HG03342 (cell line): ENCODE results near the gene CPA2.
"Not testable (repeated sequence)": the region's sequence is repeated elsewhere in the genome, so short reads cannot be mapped to it uniquely, and the experiment has no call there.

Experiments used
- ATAC-seq: cut with Tn5 transposase; IDR thresholded peaks from one replicate; pipeline ENCODE4 v1.9.1; 2021; ENCODE audit warnings: mild to moderate bottlenecking, moderate library complexity; ENCODE audit not compliant: unreplicated experiment

The CPA2 gene

DNA sequence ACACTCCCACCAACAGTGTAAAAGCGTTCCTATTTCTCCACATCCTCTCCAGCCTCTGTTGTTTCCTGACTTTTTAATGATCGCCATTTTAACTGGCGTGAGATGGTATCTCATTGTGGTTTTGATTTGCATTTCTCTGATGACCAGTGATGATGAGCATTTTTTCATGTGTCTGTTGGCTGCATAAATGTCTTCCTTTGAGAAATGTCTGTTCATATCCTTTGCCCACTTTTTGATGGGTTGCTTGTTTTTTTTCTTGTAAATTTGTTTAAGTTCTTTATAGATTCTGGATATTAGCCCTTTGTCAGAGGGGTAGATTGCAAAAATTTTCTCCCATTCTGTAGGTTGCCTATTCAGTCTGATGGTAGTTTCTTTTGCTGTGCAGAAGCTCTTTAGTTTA is 17.0 kb upstream of the CPA2 start:
- not testable (repeated sequence) for ATAC-seq

DNA sequence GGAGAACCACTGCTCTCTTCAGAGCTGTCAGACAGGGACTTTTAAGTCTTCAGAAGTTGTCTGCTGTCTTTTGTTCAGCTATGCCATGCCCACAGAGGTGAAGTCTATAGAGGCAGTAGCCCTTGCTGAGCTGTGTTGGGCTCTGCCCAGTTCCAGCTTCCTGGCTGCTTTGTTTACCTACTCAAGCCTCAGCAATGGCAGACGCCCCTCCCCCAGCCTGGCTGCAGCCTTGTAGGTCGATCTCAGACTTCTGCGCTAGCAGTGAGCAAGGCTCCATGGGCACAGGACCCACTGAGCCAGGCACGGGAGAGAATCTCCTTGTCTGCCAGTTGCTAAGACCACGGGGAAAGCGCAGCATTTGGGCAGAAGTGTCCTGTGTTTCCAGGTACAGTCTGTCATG is 12.1 kb upstream of the CPA2 start:
- no peak for ATAC-seq

DNA sequence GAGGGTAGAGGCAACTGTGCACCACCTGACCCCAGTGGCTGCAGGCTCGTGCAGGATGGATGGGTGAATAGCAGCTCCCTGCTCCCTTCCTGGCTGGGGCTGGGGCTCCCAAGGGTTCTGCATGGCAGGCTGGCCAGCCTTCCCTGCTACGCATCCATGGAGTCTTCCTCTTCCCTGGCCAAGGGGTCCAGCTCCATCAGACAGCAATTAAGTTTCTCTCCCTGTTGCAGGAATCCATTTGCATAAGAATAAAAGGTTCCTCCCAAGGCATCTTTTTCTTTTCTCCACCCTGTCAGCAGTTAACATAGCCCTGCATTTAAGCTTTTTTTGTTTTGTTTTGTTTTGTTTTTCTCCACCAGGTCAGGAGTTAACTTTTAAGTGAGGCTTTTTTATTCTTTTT is 10.0 kb upstream of the CPA2 start:
- ATAC-seq = no peak

DNA sequence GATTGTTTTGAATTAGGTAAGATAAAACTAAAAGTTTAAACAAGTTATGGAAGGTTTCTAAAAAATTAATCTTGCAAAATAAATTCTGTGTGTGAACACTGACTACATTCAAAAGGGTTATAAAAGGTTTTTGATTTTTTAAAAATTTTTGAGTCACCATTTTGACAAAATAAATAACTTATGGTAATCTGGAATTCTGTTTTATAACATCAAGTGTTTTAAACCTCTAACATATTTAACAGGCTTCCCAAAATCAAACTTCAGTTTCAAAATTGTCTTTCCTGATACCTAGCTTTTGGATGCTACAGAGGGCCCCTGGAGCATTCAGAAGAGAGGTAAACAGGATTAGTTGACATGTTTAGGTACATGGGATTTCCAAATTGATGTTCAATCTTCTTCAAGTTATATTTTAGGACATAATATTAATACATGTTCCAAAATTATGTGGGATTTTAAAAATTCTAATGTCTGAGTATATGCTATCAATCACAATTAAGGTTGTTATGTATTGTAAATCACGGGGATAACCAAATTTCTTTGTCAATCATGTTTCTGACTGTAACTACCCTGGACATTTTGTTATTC is 8.1 kb upstream of the CPA2 start:
- no peak for ATAC-seq

DNA sequence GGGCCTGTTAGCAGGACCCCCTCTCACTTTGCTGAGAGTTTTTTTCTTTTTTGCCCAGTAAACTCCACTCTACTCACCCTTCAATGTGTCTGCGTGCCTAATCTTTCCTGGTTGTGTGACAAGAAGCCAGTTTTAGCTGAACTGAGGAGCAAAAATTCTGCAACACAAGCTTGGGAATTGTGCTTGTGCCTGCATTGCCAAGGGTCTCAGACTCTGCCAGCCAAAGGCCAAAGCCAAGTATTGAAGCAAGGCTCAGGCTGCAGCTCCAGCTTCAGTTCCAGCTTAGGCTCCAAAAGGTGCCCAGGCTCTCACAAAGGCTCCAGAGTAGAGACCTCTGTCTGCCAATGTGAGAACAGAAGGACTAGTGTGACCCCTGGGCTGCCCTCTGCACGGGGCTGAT is 4.2 kb upstream of the CPA2 start:
- ATAC-seq = no peak

DNA sequence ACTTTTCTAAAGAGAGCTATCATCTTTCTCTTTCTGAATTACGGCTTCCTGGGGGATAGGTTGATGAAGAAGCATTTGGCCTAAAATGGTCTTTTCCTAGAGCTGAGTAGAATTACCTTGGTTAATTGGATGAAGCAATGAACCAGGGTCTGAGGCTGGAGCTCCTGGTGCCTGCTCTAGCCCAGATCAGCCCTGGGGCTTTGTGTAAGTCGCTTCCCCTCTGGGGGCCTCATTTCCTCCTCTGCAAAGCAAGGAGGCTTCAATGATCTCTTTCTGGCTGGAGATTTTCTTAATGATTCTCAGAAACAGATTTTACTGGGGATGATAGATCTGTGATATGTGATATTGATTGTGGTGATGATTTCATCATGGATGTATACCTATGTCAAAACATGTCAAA is 3.5 kb upstream of the CPA2 start:
- no peak for ATAC-seq

DNA sequence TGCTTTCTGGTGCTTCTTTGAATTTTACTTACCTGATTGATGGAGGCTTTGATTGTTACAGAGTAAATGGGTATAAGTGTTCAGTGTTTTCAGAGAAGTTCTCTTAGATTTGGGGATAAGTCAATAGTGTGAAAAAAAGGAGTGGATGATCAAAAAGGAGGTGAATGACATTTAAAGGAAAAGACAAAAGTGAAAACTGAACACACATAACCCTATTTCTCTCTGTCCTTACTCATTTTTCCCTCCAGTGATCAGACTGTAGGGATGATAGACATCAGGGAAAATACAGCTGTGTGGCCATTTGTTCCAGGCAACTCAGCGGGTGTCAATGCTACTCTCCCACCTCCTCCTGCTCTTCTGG is 278 bp downstream of the CPA2 start:
- no peak for ATAC-seq

DNA sequence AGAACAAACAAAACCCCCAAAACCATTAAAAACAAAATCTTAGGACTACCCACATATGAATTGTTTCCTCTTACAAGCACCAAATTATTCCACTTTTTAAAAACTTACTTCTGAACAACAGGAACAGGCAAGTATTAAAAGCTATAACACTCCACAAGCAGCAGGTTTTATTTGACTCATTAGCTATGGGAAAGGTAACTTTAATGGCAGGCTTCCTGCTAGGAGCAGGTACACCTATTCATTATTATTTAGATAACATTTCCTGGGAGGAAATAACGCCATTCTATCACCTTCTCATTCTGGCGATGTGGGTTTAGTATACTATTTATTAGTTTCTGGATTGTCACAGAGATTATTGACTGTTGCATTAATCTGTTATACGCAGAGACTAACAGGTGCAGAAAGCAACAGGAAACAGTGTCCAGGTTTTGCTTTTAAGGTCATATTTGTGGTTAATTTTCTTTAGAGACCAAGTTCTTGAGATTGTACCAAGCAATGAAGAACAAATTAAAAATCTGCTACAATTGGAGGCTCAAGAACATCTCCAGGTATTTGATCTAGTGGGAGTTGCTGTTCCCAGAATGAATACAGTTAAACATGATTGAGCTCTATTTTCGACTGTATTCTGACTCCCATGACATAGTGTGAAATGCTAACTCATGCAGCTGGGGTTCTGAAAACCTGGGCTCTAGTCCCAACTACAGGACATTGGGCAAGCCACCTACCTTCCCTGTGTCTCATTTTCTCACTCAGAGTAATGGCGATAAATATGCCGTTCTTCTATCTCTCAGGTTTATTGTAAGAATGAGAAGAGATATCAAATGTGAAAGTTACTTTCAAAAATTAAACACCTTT is 2.0 kb downstream of the CPA2 start:
- ATAC-seq = no peak

DNA sequence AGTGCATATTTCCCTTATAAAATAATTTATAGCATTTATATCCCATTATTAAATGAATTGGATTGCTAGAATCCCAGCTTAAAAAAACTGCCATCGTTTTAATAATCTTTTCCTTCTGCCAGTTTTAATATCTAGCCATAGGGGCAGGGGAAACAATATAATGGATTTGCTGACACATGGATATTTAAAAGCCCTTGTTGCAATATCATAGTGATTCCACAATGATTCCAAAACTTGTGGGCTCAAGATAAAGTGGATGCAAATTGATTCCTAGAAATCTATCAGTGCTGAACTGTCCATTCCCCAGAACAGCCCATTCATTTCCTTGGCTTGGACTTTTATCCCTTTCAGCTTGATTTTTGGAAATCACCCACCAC is 2.6 kb downstream of the CPA2 start:
- ATAC-seq = no peak

DNA sequence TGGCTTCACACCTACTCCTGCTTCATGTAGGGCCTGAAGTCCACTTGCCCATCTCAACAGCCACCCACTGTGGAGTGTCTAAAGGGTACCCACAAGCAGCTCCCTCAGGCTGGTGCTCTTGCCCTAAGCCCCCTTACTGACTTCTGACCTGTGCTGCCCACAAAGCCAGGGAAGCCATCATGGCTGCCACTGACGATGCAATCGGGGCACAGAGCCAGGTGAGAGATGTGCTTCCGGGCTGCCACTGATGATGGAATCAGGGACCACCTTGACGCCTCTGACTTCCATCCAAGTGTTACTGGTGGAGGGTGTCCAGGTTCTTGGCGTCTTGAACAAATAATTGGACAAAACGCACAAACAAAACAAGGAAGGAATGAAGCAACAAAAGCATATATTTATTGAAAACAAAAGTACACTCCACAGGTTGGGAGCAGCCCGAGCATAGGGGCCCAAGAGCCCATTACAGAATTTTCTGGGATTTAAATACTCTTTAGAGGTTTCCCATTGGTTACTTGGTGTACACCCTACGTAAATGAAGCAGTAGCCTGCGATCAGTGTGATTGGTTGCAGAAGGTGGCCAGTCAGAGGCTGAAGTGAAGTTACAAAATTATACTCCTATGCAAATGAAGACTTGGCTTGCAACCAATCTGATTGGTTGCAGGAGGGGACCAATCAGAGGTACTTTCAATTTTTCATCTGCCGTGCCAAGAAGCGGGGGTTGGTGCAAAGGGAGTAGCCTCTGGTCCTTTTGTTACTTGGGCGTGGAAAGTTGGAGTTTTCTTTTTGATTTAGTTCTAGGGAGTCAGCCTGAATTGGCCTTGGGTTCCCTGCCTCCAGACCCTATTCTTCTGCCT is 4.5 kb downstream of the CPA2 start:
- ATAC-seq = no peak

DNA sequence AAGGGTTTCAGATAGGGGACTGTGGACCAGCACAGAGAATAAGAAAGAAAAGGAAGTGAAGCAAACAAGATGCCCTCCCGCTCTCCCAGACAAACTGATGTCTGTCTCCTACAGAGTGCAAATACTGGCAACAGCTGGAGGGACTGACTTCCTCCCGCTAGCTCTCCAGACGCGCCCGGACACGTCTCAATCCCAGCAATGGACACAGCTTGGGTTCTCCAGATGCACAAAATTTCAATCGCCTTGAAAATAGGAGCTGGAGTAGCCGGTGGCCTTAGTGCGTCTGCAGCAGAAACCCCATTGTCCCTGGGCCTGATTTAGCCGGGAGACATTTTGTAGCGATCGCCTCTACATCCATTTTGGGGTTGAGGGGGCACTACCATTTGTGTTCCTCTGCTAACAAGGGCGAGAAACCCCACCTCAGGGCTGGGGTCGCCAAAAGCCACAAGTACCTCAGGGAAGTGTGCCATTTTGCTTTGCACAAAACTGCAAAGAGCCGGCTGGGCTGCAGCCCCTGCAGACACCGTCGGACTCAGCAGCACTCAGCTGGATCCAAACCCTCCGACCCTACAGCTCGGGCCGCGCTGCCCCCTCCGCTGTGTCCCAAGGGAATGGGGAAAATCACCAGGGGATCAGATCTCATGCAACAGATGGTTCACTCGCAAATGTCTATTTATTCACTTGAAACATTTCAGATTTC is 5.9 kb downstream of the CPA2 start:
- ATAC-seq = no peak

DNA sequence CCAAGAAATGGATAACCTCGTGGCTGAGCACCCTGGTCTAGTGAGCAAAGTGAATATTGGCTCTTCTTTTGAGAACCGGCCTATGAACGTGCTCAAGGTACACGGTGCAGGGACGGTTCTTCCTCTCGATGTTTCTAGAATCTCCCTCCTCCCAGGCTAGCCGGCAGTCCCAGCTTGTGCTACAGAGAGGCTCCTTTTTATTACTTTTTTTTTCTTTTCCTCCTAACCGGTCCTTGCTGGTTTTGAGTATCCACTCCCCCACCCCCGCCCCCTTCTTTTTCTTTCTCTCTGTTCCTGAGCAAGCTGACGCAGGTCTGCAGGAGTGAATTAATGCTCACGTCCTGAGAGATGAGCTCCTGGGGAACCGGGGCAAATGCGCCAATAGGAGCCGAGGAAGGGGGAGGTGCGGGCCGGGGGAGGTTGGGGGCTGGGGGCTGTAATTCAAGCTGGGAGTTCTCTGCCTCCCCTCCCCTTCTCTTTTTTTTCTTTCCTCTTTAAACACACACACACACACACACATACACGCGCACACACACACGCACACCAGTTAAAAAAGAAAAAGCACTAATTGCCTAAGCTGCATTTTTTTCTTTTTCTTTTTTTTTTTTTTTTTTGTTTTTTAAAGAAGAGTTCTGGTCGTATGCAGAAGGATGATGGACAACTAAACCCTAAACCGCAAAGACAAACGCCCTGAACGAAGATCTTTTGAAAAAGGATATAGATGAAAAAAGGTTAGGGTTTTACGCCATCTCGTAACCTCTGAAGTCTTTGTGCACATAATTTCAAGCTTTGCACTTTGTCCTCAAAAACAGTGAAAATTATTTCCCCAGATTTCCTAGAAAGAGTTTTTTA is 6.6 kb downstream of the CPA2 start:
- no peak for ATAC-seq

DNA sequence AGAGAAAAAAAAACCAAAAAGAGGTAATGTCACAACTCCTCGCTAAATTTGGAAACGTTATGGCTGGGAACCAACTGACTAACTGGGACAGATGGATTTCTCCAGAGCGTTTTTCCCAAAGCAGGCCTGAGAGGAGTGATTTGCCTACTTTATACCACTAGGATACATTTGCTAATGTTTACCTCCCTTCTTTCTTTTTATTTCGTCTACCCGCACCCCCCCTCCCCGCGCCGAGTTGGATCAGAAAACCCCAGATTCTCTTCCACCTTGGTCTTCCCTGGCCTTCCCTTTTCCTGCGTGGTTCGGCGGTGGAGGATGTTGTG is 7.2 kb downstream of the CPA2 start:
- ATAC-seq = no peak

DNA sequence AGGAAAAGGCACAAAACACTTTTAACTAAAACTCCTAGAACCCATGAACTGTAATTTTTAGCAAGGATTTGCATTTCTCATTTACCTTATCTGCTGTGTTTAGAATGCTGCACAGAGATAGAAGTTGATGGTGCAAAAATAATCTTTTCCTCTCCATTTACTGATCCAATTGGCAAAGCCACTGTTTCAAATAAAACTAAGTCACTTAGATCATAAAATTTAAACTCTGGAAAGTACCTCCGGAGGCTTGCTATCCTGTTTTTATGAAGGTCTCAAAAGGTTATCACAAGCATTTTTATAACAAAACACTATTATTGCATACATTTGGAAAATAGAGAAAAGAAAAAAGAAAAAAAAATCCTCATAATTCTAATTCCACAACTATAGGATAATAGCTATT is 7.6 kb downstream of the CPA2 start:
- no peak for ATAC-seq

DNA sequence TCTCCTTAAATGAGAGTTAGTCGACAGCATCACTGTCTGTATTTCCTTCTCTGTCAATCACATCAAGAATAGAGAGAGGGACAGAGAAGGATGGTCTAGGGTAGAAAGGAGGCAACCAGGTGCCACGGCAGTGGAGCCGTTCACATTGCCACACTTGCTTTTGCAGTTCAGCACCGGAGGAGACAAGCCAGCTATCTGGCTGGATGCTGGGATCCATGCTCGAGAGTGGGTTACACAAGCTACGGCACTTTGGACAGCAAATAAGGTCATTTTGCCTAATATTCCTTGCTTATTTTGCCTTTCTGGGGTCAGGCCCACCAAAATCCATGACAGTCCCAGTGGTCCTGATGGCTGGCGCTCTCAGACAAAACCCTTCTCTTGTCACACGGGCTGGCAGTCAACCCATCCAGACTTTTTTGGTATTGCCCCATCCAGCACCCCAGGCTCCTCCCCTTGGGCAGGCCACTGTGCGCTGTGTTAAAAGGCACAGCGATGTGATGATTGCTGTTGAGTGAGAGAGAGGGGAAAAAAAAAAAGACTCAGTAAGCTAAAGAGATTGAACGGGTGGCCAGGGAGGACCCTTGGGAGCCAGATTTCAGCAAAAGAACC is 8.4 kb downstream of the CPA2 start:
- no peak for ATAC-seq

DNA sequence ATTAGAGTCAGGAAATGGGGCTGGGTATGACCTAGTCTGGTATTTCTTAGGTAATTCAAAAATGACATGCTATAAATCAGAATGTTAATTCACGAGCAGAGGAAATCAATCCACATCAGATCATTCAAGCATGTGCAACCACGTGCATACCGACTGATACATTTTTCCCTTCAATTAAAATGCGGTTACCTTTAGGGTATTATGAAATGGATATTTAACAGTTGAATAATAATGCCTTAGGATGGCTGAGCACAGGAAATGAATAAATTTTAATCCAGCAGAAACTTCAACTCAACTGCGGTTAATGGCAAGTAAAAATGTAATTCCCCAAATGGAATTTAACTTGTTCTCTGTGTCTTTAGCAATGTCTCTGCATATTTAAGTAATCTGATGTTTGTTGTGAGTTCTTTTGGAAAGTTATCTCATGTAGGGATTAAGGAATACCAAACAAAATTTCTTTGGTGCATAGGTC is 9.2 kb downstream of the CPA2 start:
- ATAC-seq = no peak

DNA sequence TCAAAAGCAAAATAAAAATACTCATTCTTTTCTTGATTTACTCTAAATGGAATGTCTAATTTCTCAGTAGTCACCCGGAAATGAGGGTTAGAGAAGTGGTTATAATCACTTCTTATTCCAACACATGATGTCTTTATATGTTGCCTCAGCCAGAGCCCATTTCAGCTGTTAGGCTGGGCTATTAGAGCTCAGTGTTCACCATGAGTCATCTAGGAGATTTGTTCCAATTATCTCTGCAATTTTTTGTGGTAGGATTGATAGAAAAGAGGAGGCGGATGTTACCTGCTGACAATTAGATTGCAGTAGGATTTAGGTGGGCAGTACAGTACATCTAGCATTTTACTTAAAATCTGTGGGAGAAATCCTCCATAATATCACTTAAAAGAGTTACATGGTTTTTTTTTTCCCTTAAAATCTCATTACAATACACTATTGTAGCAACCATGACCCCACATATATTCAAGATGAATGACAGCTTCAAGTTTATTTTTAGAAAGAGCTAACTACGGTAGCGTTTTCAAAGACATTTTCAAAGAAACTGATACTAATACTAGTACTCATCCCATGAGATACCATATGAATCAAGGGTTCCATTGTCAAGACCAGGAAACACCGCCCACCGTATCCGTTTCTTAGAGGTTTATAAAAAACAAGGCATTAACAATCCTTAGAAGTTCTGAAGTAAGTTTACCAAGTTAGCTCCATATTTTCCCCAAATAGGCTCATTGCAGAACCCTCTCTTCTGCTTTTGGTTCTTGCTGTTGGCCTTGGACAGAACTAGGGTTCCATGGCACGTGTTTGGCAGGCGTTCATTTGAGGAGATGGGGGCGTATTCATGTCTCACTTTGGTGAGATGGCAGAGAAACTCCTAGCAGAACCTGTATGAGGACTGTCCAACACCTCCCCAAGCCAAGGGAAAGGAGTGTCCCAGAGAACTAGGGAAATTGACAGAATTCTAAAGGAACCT is 10.4 kb downstream of the CPA2 start:
- no peak for ATAC-seq

DNA sequence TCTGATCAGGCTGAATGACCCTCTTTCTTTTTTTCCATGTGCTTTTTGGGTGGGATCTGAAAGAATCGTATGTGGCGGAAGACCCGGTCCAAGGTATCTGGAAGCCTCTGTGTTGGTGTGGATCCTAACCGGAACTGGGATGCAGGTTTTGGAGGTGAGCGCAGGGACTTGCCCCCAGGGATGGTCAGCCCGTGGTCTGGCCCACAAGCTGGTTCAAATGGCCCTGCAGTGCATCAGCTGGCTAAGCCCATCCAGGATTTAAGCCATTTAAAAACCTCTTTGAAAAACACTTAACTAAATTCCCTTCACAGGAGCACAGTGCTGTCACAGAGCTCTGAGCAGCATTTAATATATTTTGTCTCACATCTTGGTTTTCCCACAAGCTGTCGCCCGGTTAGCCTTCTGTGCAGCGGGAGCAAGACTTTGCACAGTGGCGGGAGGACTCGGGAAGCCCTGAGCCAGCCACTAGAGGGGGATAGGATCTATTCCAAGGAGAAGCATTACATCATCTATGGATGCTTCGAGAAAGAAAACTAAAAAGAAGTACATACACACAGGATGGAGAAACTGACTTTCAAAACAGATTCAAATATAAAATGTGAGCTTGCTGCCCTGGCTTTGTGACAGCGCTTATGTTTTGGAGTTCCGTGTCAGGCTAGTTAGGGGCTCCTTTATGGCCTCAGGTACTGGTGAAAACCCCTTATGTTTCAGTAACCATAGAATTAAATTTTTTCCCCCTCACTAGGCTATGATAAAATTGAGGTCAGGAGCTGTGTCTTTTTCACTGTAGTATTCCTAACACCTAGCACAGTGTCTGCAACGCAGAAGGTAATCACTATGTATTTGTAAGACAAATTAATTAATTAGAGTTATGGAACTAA is 11.3 kb downstream of the CPA2 start:
- no peak for ATAC-seq
